ENCODE results near the gene PCDH9.
A peak's percentile ranks its signal among the peaks of the same experiment; 100 is the strongest.

Gene PCDH9

DNA sequence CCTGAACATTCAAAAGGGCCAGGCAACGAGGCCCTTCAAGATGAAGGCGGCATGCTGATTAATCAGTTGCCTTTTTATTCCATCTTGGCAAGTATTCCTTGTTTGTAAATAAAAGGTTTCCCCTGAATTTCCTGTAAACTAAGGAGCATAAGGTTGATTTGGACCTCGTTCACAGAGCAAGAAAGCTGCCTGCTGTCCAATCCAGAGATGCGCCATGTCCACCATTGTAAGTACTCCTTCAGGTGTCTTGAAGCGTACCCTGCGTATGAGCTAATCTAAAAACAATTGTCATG lies 884.7 kb downstream of the PCDH9 start:
- no peaks in the 10 kb centered on the region for H3K79me1 ChIP-seq (replicated peaks; ENCODE audit: low read length, poor library complexity, severe bottlenecking)
- H3K23ac ChIP-seq (ENCODE audit: low read length in 2 of 2) = no peak overlapping the region
- H2AFZ ChIP-seq (ENCODE audit: low read depth, low read length) = no peak overlapping the region
- no peak overlapping the region for H3K4me2 ChIP-seq (ENCODE audit: low read length, poor library complexity, severe bottlenecking)
- H2BK120ac ChIP-seq (ENCODE audit: low read depth, low read length) = no peak overlapping the region
- 83% methylated on average over 6 of the region's 6 CpGs for WGBS
- H2BK12ac ChIP-seq (ENCODE audit: low read length in 2 of 2) = peak overlapping the region in 1 of 2 experiments; percentile 31
- H3K9ac ChIP-seq (ENCODE audit: low read length) = no peak overlapping the region
- no peaks in the 10 kb centered on the region for H3K36me3 ChIP-seq (ENCODE audit: control insufficient read depth in 1 of 2, insufficient read depth in 2 of 2, low read depth in 1 of 2, low read length in 2 of 2)
- no peak overlapping the region for H3K14ac ChIP-seq (ENCODE audit: low read length in 2 of 2)
- peaks cover 2% of the 10 kb centered on the region for H3K4me1 ChIP-seq (ENCODE audit: control insufficient read depth, insufficient read depth, low read depth, low read length)
- DNase-seq = no peak
- no peak overlapping the region for H4K8ac ChIP-seq (ENCODE audit: low read length)
- no peak overlapping the region for H2BK5ac ChIP-seq (ENCODE audit: low read depth, low read length, poor library complexity, severe bottlenecking)
- H3K4me3 ChIP-seq (ENCODE audit: insufficient read depth in 1 of 2, low read depth in 1 of 2, low read length in 2 of 2) = no peak overlapping the region
- no peak overlapping the region for H3K27ac ChIP-seq (ENCODE audit: low read length, poor library complexity, severe bottlenecking)
- H3K18ac ChIP-seq (ENCODE audit: low read depth in 1 of 2, low read length in 2 of 2) = no peak overlapping the region
- H2BK15ac ChIP-seq (ENCODE audit: low read depth, poor library complexity, severe bottlenecking) = no peak overlapping the region
- no peak overlapping the region for H3K4ac ChIP-seq (ENCODE audit: low read depth in 1 of 2, low read length in 2 of 2)
- H3K27me3 ChIP-seq (ENCODE audit: control insufficient read depth in 1 of 2, insufficient read depth in 1 of 2, low read length in 2 of 2) = no peaks in the 10 kb centered on the region
- no peak overlapping the region for H4K91ac ChIP-seq (ENCODE audit: low read length)
- H2AK5ac ChIP-seq (ENCODE audit: low read length, severe bottlenecking) = no peak overlapping the region
- no peaks in the 10 kb centered on the region for H3K9me3 ChIP-seq (ENCODE audit: control insufficient read depth, low read length)

DNA sequence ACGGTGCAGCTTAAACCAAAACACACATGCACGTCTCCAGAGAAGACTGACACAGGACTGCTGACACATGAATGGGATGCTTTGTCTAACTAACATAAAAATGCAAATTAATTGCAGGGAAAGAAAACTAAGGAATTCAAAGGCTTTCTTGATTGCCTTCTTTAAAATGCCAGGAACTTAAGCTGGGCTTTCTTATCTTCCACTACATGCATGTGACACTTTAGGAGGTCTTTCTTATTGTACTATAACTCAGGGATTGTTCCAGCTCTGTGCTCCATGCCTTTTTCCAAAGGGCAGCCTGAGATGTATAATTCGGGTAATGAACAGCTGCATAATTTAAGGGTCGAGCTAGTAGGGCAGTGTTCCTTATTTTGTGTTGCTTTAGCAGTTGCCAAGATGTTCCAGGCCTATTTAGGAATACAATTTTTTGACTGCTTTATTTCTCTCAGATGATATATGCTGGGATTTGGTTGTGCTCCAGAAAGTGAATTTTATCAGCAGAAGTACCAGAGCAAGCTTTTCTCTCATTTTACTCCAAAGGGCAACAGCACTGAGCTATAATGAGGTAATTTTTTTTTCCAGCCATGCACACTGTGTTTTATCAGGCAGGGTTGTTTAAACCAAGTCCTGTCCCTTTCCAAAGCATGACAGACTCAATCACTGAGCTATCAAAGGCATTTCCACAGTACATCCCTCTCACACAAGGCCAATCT lies 885.2 kb downstream of the PCDH9 start:
- H2BK5ac ChIP-seq (ENCODE audit: low read depth, low read length, poor library complexity, severe bottlenecking) = no peak overlapping the region
- H3K9me3 ChIP-seq (ENCODE audit: control insufficient read depth, low read length) = no peaks in the 10 kb centered on the region
- H3K4me1 ChIP-seq (ENCODE audit: control insufficient read depth, insufficient read depth, low read depth, low read length) = peaks cover 2% of the 10 kb centered on the region
- H3K79me1 ChIP-seq (replicated peaks; ENCODE audit: low read length, poor library complexity, severe bottlenecking) = no peaks in the 10 kb centered on the region
- no peak overlapping the region for H2BK15ac ChIP-seq (ENCODE audit: low read depth, poor library complexity, severe bottlenecking)
- no peak overlapping the region for H2BK120ac ChIP-seq (ENCODE audit: low read depth, low read length)
- H2AK5ac ChIP-seq (ENCODE audit: low read length, severe bottlenecking) = no peak overlapping the region
- no peaks in the 10 kb centered on the region for H3K27me3 ChIP-seq (ENCODE audit: control insufficient read depth in 1 of 2, insufficient read depth in 1 of 2, low read length in 2 of 2)
- H2AFZ ChIP-seq (ENCODE audit: low read depth, low read length) = no peak overlapping the region
- WGBS = 62% methylated on average over 3 of the region's 4 CpGs
- no peak overlapping the region for H3K4me3 ChIP-seq (ENCODE audit: insufficient read depth in 1 of 2, low read depth in 1 of 2, low read length in 2 of 2)
- H3K4me2 ChIP-seq (ENCODE audit: low read length, poor library complexity, severe bottlenecking) = no peak overlapping the region
- no peak overlapping the region for H4K8ac ChIP-seq (ENCODE audit: low read length)
- no peak overlapping the region for H3K4ac ChIP-seq (ENCODE audit: low read depth in 1 of 2, low read length in 2 of 2)
- H3K14ac ChIP-seq (ENCODE audit: low read length in 2 of 2) = no peak overlapping the region
- no peak for DNase-seq
- no peaks in the 10 kb centered on the region for H3K36me3 ChIP-seq (ENCODE audit: control insufficient read depth in 1 of 2, insufficient read depth in 2 of 2, low read depth in 1 of 2, low read length in 2 of 2)
- no peak overlapping the region for H3K23ac ChIP-seq (ENCODE audit: low read length in 2 of 2)
- H2BK12ac ChIP-seq (ENCODE audit: low read length in 2 of 2) = peak overlapping the region in 1 of 2 experiments; percentile 31
- no peak overlapping the region for H3K27ac ChIP-seq (ENCODE audit: low read length, poor library complexity, severe bottlenecking)
- no peak overlapping the region for H3K18ac ChIP-seq (ENCODE audit: low read depth in 1 of 2, low read length in 2 of 2)
- no peak overlapping the region for H4K91ac ChIP-seq (ENCODE audit: low read length)
- no peak overlapping the region for H3K9ac ChIP-seq (ENCODE audit: low read length)

DNA sequence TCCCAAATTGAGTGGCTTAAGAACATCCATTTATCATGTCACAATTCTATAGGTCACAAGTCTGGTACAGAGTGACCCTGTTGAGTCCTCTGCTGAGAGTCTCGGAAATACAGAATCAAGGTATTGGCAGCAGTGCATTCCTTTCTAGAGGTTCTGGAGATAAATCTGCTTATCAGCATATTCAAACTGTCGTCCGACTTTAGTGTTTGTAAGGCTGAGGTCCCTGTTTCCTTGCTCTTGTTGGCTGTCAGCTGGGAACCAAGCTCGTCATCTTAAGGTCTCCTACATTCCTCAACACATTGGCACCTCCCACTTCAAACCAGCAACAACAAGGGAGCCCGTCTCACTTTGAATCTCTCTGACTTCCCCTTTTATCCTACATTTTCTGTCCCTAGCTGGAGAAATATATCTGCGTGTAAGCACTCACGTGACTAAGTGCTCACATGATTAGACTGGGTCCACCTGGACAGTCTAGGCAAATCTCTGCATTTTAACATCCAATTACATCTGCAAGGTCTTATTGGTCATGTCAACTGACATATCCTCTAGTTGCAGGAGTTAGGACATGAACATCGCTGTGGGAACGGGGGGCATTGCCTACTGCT lies 886.8 kb downstream of the PCDH9 start:
- Histone ChIP-seq H2BK120ac (ENCODE audit: low read depth, low read length) (no peak overlapping the region), H2AK5ac (ENCODE audit: low read length, severe bottlenecking) (no peak overlapping the region), H3K4me3 (ENCODE audit: insufficient read depth in 1 of 2, low read depth in 1 of 2, low read length in 2 of 2) (no peak overlapping the region), H2BK5ac (ENCODE audit: low read depth, low read length, poor library complexity, severe bottlenecking) (no peak overlapping the region), H4K91ac (ENCODE audit: low read length) (no peak overlapping the region), H2BK12ac (ENCODE audit: low read length in 2 of 2) (no peak overlapping the region), H2AFZ (ENCODE audit: low read depth, low read length) (peak overlapping the region; percentile 51), H3K79me1 (replicated peaks; ENCODE audit: low read length, poor library complexity, severe bottlenecking) (no peaks in the 10 kb centered on the region), H3K4ac (ENCODE audit: low read depth in 1 of 2, low read length in 2 of 2) (no peak overlapping the region), H3K4me1 (ENCODE audit: control insufficient read depth, insufficient read depth, low read depth, low read length) (peaks cover 2% of the 10 kb centered on the region), H3K14ac (ENCODE audit: low read length in 2 of 2) (no peak overlapping the region), H3K23ac (ENCODE audit: low read length in 2 of 2) (no peak overlapping the region), H3K4me2 (ENCODE audit: low read length, poor library complexity, severe bottlenecking) (no peak overlapping the region), H3K9ac (ENCODE audit: low read length) (no peak overlapping the region), H3K27me3 (ENCODE audit: control insufficient read depth in 1 of 2, insufficient read depth in 1 of 2, low read length in 2 of 2) (no peaks in the 10 kb centered on the region), H2BK15ac (ENCODE audit: low read depth, poor library complexity, severe bottlenecking) (no peak overlapping the region), H3K18ac (ENCODE audit: low read depth in 1 of 2, low read length in 2 of 2) (no peak overlapping the region), H3K27ac (ENCODE audit: low read length, poor library complexity, severe bottlenecking) (no peak overlapping the region), H3K9me3 (ENCODE audit: control insufficient read depth, low read length) (no peaks in the 10 kb centered on the region), H4K8ac (ENCODE audit: low read length) (no peak overlapping the region), H3K36me3 (ENCODE audit: control insufficient read depth in 1 of 2, insufficient read depth in 2 of 2, low read depth in 1 of 2, low read length in 2 of 2) (no peaks in the 10 kb centered on the region)
- DNase-seq = no peak
- 92% methylated on average over 9 of the region's 9 CpGs for WGBS

DNA sequence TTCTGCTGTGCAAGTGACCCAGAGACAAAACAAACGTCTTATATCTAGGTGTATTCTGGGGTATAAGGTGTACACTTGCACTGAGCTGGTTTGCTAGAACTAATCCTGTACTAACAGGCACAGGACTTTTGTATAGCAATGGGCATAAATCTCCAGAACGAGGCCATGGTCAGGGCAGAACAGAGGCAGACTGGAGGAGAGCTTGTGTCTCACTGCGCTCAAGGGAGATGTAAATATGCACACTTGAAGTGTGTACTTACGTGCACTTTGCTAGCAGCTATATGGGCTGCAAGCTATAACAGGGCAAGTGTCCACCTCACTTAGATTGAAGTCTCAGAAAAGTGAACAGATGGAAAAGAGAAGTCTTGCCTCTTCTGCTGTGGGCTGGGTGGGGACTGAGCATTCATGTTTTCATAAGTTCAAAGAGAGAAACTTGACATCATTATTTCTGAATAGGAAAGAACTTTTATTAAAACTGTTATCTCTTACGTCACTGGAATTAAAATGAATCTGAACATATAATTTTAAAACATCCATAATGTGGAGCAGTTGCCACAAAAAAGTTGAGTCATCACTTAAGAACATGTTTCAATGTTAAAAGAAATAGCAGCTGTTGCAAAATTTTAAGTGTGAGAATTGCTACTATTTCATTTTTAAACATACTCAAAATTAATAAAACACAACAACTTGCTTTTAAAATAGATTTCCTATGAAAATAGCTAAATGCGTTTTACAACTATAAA lies 888.3 kb downstream of the PCDH9 start:
- H4K8ac ChIP-seq (ENCODE audit: low read length) = no peak overlapping the region
- no peaks in the 10 kb centered on the region for H3K79me1 ChIP-seq (replicated peaks; ENCODE audit: low read length, poor library complexity, severe bottlenecking)
- no peak overlapping the region for H2BK12ac ChIP-seq (ENCODE audit: low read length in 2 of 2)
- no peak overlapping the region for H3K4me2 ChIP-seq (ENCODE audit: low read length, poor library complexity, severe bottlenecking)
- H2BK120ac ChIP-seq (ENCODE audit: low read depth, low read length) = no peak overlapping the region
- H2AFZ ChIP-seq (ENCODE audit: low read depth, low read length) = no peak overlapping the region
- H4K91ac ChIP-seq (ENCODE audit: low read length) = no peak overlapping the region
- no peak overlapping the region for H2AK5ac ChIP-seq (ENCODE audit: low read length, severe bottlenecking)
- H3K4me3 ChIP-seq (ENCODE audit: insufficient read depth in 1 of 2, low read depth in 1 of 2, low read length in 2 of 2) = no peak overlapping the region
- no peak for DNase-seq
- H3K14ac ChIP-seq (ENCODE audit: low read length in 2 of 2) = no peak overlapping the region
- no peaks in the 10 kb centered on the region for H3K4me1 ChIP-seq (ENCODE audit: control insufficient read depth, insufficient read depth, low read depth, low read length)
- no peak overlapping the region for H3K27ac ChIP-seq (ENCODE audit: low read length, poor library complexity, severe bottlenecking)
- no peak overlapping the region for H2BK5ac ChIP-seq (ENCODE audit: low read depth, low read length, poor library complexity, severe bottlenecking)
- no peak overlapping the region for H2BK15ac ChIP-seq (ENCODE audit: low read depth, poor library complexity, severe bottlenecking)
- no peaks in the 10 kb centered on the region for H3K27me3 ChIP-seq (ENCODE audit: control insufficient read depth in 1 of 2, insufficient read depth in 1 of 2, low read length in 2 of 2)
- no peaks in the 10 kb centered on the region for H3K9me3 ChIP-seq (ENCODE audit: control insufficient read depth, low read length)
- H3K36me3 ChIP-seq (ENCODE audit: control insufficient read depth in 1 of 2, insufficient read depth in 2 of 2, low read depth in 1 of 2, low read length in 2 of 2) = no peaks in the 10 kb centered on the region
- H3K18ac ChIP-seq (ENCODE audit: low read depth in 1 of 2, low read length in 2 of 2) = no peak overlapping the region
- H3K23ac ChIP-seq (ENCODE audit: low read length in 2 of 2) = no peak overlapping the region
- no peak overlapping the region for H3K4ac ChIP-seq (ENCODE audit: low read depth in 1 of 2, low read length in 2 of 2)
- no peak overlapping the region for H3K9ac ChIP-seq (ENCODE audit: low read length)
- 57% methylated on average over 4 of the region's 6 CpGs for WGBS
